DLD1 (cell line): Measurements from ENCODE around the gene VPS4B.
"Not testable (repeated sequence)": the region's sequence is repeated elsewhere in the genome, so short reads cannot be mapped to it uniquely, and the experiment has no call there.

Experiments used
- in situ Hi-C: cut with HindIII; loops from 2 replicates; pipeline ENCODE4 v1.10.0; 2017; ENCODE audit warnings: low sequenced_read_pairs

Gene VPS4B

GRCh38 chr18:63373161-63373560, 49.1 kb downstream of the VPS4B start:
- in situ Hi-C loops = no loop called here

- in situ Hi-C loops = no loop called here
Measured at GRCh38 chr18:63368611-63369010, 53.7 kb downstream of the VPS4B start.

GRCh38 chr18:63367053-63367953, 55.0 kb downstream of the VPS4B start, which contains the start of gene KDSR:
Gene KDSR, minus strand, starts transcription at chr18:63367206. Its CDS starts 88 bp downstream, at chr18:63367118.
- in situ Hi-C loops = no loop called here

- in situ Hi-C loops = no loop called here
Measured at GRCh38 chr18:63366213-63367052, 55.8 kb downstream of the VPS4B start.

- in situ Hi-C loops = no loop called here
Measured at GRCh38 chr18:63365876-63366212, 56.4 kb downstream of the VPS4B start.

GRCh38 chr18:63363951-63364350, 58.3 kb downstream of the VPS4B start:
- in situ Hi-C loops = no loop called here

GRCh38 chr18:63363420-63363819, 58.9 kb downstream of the VPS4B start:
- in situ Hi-C loops = not testable (repeated sequence)

- in situ Hi-C loops = no loop called here
Measured at GRCh38 chr18:63356272-63356896, 65.9 kb downstream of the VPS4B start.

GRCh38 chr18:63350230-63350629, 72.0 kb downstream of the VPS4B start:
- in situ Hi-C loops = no loop called here

GRCh38 chr18:63348508-63349136, 73.7 kb downstream of the VPS4B start:
- in situ Hi-C loops = loop anchor here (25.0 kb wide), 1 partner anchor 336 kb away; no protein-coding TSS in a partner anchor

GRCh38 chr18:63346480-63347183, 75.6 kb downstream of the VPS4B start:
- in situ Hi-C loops = loop anchor here (25.0 kb wide), 1 partner anchor 334 kb away; no protein-coding TSS in a partner anchor

GRCh38 chr18:63346031-63346430, 76.2 kb downstream of the VPS4B start:
- in situ Hi-C loops = loop anchor here (25.0 kb wide), 1 partner anchor 334 kb away; no protein-coding TSS in a partner anchor

GRCh38 chr18:63344918-63345317, 77.4 kb downstream of the VPS4B start:
- in situ Hi-C loops = loop anchor here (25.0 kb wide), 1 partner anchor 333 kb away; no protein-coding TSS in a partner anchor

- in situ Hi-C loops = loop anchor here (25.0 kb wide), 1 partner anchor 332 kb away; no protein-coding TSS in a partner anchor
Measured at GRCh38 chr18:63344263-63344662, 78.0 kb downstream of the VPS4B start.

GRCh38 chr18:63342206-63342605, 80.1 kb downstream of the VPS4B start:
- in situ Hi-C loops = loop anchor here (25.0 kb wide), 1 partner anchor 330 kb away; no protein-coding TSS in a partner anchor

GRCh38 chr18:63339920-63340484, 82.3 kb downstream of the VPS4B start:
- in situ Hi-C loops = loop anchor here (25.0 kb wide), 1 partner anchor 328 kb away; no protein-coding TSS in a partner anchor
